ENCODE data around the gene CLNK.

The CLNK gene

GRCh38 chr4:10706236-10706635 lies 21.7 kb upstream of the CLNK start:
- H3K27me3 ChIP-seq (ENCODE audit: control insufficient read depth, low read length), result no peaks in the 10 kb centered on the region
- H3K4me3 ChIP-seq (ENCODE audit: low read length), result no peak overlapping the region
- no peak for TF ChIP-seq EZH2phosphoT487 (IDR thresholded peaks at IDR 0.05; ENCODE audit: borderline replicate concordance, low read length)
- no peaks in the 10 kb centered on the region for H3F3A ChIP-seq (ENCODE audit: control insufficient read depth, insufficient read depth)
- H3K9me3 ChIP-seq (ENCODE audit: control insufficient read depth, insufficient read depth, low read length), result no peaks in the 10 kb centered on the region
- H4K20me1 ChIP-seq (ENCODE audit: control insufficient read depth, insufficient read depth, low read depth, low read length), result no peaks in the 10 kb centered on the region
- no peaks in the 10 kb centered on the region for H3K36me3 ChIP-seq (ENCODE audit: control insufficient read depth, low read length)
- H3K79me2 ChIP-seq (ENCODE audit: control insufficient read depth, low read length), result no peaks in the 10 kb centered on the region
- H3K9me2 ChIP-seq (replicated peaks; ENCODE audit: control insufficient read depth, low read length), result no peaks in the 10 kb centered on the region
- no peak overlapping the region for H3K4me2 ChIP-seq (ENCODE audit: low read length)
- no peak overlapping the region for H3K27ac ChIP-seq (ENCODE audit: low read depth, low read length)
- peaks cover 4% of the 10 kb centered on the region for H3K4me1 ChIP-seq (ENCODE audit: control insufficient read depth, low read length)

- Histone ChIP-seq H3F3A (ENCODE audit: control insufficient read depth, insufficient read depth) (no peaks in the 10 kb centered on the region), H3K36me3 (ENCODE audit: control insufficient read depth, low read length) (no peaks in the 10 kb centered on the region), H3K4me1 (ENCODE audit: control insufficient read depth, low read length) (peaks cover 4% of the 10 kb centered on the region), H4K20me1 (ENCODE audit: control insufficient read depth, insufficient read depth, low read depth, low read length) (no peaks in the 10 kb centered on the region), H3K79me2 (ENCODE audit: control insufficient read depth, low read length) (no peaks in the 10 kb centered on the region), H3K9me3 (ENCODE audit: control insufficient read depth, insufficient read depth, low read length) (no peaks in the 10 kb centered on the region), H3K4me3 (ENCODE audit: low read length) (no peak overlapping the region), H3K27me3 (ENCODE audit: control insufficient read depth, low read length) (no peaks in the 10 kb centered on the region), H3K4me2 (ENCODE audit: low read length) (no peak overlapping the region), H3K27ac (ENCODE audit: low read depth, low read length) (no peak overlapping the region), H3K9me2 (replicated peaks; ENCODE audit: control insufficient read depth, low read length) (no peaks in the 10 kb centered on the region)
- TF ChIP-seq CTCF (IDR thresholded peaks at IDR 0.05; ENCODE audit: low read depth, low read length, poor library complexity, severe bottlenecking), result no peak
- no peak for TF ChIP-seq EZH2phosphoT487 (IDR thresholded peaks at IDR 0.05; ENCODE audit: borderline replicate concordance, low read length)
These were observed 19.9 kb upstream of the CLNK start for GRCh38 chr4:10704430-10704810.

- Histone ChIP-seq H3K79me2 (ENCODE audit: control insufficient read depth, low read length) (no peaks in the 10 kb centered on the region), H3K9me2 (replicated peaks; ENCODE audit: control insufficient read depth, low read length) (no peaks in the 10 kb centered on the region), H3K9me3 (ENCODE audit: control insufficient read depth, insufficient read depth, low read length) (no peaks in the 10 kb centered on the region), H4K20me1 (ENCODE audit: control insufficient read depth, insufficient read depth, low read depth, low read length) (no peaks in the 10 kb centered on the region), H3F3A (ENCODE audit: control insufficient read depth, insufficient read depth) (no peaks in the 10 kb centered on the region), H3K27me3 (ENCODE audit: control insufficient read depth, low read length) (no peaks in the 10 kb centered on the region), H3K36me3 (ENCODE audit: control insufficient read depth, low read length) (no peaks in the 10 kb centered on the region), H3K4me3 (ENCODE audit: low read length) (no peak overlapping the region), H3K4me2 (ENCODE audit: low read length) (no peak overlapping the region), H3K27ac (ENCODE audit: low read depth, low read length) (no peak overlapping the region), H3K4me1 (ENCODE audit: control insufficient read depth, low read length) (peaks cover 4% of the 10 kb centered on the region)
- no peak for TF ChIP-seq CTCF (IDR thresholded peaks at IDR 0.05; ENCODE audit: low read depth, low read length, poor library complexity, severe bottlenecking)
- TF ChIP-seq EZH2phosphoT487 (IDR thresholded peaks at IDR 0.05; ENCODE audit: borderline replicate concordance, low read length), result no peak
These were observed 19.3 kb upstream of the CLNK start for GRCh38 chr4:10703766-10704429.

- no peaks in the 10 kb centered on the region for H3K9me3 ChIP-seq (ENCODE audit: control insufficient read depth, insufficient read depth, low read length)
- H3K27ac ChIP-seq (ENCODE audit: low read depth, low read length), result no peak overlapping the region
- no peaks in the 10 kb centered on the region for H3K79me2 ChIP-seq (ENCODE audit: control insufficient read depth, low read length)
- H3K4me3 ChIP-seq (ENCODE audit: low read length), result no peak overlapping the region
- H4K20me1 ChIP-seq (ENCODE audit: control insufficient read depth, insufficient read depth, low read depth, low read length), result no peaks in the 10 kb centered on the region
- no peaks in the 10 kb centered on the region for H3F3A ChIP-seq (ENCODE audit: control insufficient read depth, insufficient read depth)
- no peak overlapping the region for H3K4me2 ChIP-seq (ENCODE audit: low read length)
- no peaks in the 10 kb centered on the region for H3K9me2 ChIP-seq (replicated peaks; ENCODE audit: control insufficient read depth, low read length)
- H3K27me3 ChIP-seq (ENCODE audit: control insufficient read depth, low read length), result no peaks in the 10 kb centered on the region
- H3K36me3 ChIP-seq (ENCODE audit: control insufficient read depth, low read length), result no peaks in the 10 kb centered on the region
- TF ChIP-seq CTCF (IDR thresholded peaks at IDR 0.05; ENCODE audit: low read depth, low read length, poor library complexity, severe bottlenecking) (no peak), EZH2phosphoT487 (IDR thresholded peaks at IDR 0.05; ENCODE audit: borderline replicate concordance, low read length) (no peak)
- H3K4me1 ChIP-seq (ENCODE audit: control insufficient read depth, low read length), result peaks cover 4% of the 10 kb centered on the region
These were observed 18.6 kb upstream of the CLNK start for GRCh38 chr4:10703156-10703555.

All from DOHH2 (cell line).